HCT116 (cell line): ENCODE data around the gene RAP2B. TPM values are rescaled to one million over a fixed set of nuclear protein-coding genes. Genes with fewer than 3 reads are reported as not detected.

Experiments used
- ATAC-seq: fragments of 200-7000 bp; cut with Tn5 transposase; 2 replicates; pipeline ENCODE4 v1.9.1; 2020; ENCODE audit warnings: mild to moderate bottlenecking, moderate library complexity
- BruUV-seq: library from RNA; stranded (reverse); fragments of 400-500 nt; replicated peaks from 2 replicates; lab custom pipeline; 2021; lab: Mats Ljungman, UMichigan
- CTCF ChIA-PET: fragments of 300-600 bp; sonication (Branson Sonifier 250); formaldehyde crosslinking; loops from one replicate; lab custom pipeline; 2021; ENCODE audit warnings: antibody characterized with exemption; lab: Charles Lee
- POLR2A ChIA-PET: fragments of 300-600, 350-600 bp; sonication (Branson Sonifier 250); formaldehyde crosslinking; loops from one replicate; lab custom pipeline; 2021; ENCODE audit warnings: antibody characterized with exemption; lab: Charles Lee
- RAD21 ChIA-PET, 2 experiments: fragments of 300-600 bp; sonication (Branson Sonifier 250); formaldehyde crosslinking; loops; one replicate each; lab custom pipeline; 2023; ENCODE audit warnings: low total read pairs in 2 of 2; ENCODE audit not compliant: uncharacterized antibody in 2 of 2, unreplicated experiment in 2 of 2, low non-redundant PET in 1 of 2; lab: Charles Lee
- DNase-seq: peaks from one replicate; pipeline ENCODE4 v3.0.0-alpha.2; 2010; ENCODE audit warnings: low read depth, low spot score
- H2AFZ ChIP-seq: fragments of 200-600 bp; shearing (Covaris generic), sonication (generic); 2 replicates; pipeline ENCODE4 v1.6.1; 2017; ENCODE audit warnings: low read depth, mixed run types, mixed read lengths, antibody characterized with exemption, low read length; ENCODE audit not compliant: poor library complexity, severe bottlenecking
- H3K27ac ChIP-seq: 2 replicates; pipeline ENCODE4 v1.5.1; 2012; ENCODE audit warnings: low read depth, low read length
- H3K27me3 ChIP-seq: fragments of 200-600 bp; sonication (generic); 2 replicates; pipeline ENCODE4 v1.6.1; 2016; ENCODE audit warnings: mixed run types, low read length, mixed read lengths; ENCODE audit not compliant: insufficient read depth
- H3K36me3 ChIP-seq, 2 experiments: fragments of 200-500 bp in 1 of 2; fragments of 200-600 bp in 1 of 2; sonication (Bioruptor generic) in 1 of 2; sonication (generic) in 1 of 2; 2 replicates each; pipeline versions ENCODE4 v1.5.1 to v1.6.1; 2014 to 2016; ENCODE audit warnings: low read length in 2 of 2, inconsistent platforms in 1 of 2, mixed read lengths in 1 of 2, mixed run types in 1 of 2; ENCODE audit not compliant: insufficient read depth in 2 of 2, control insufficient read depth in 1 of 2
- H3K4me1 ChIP-seq, 2 experiments: fragments of 200-600 bp in 1 of 2; sonication (generic) in 1 of 2; 2 replicates each; pipeline versions ENCODE4 v1.5.1 to v1.6.1; 2012 to 2017; ENCODE audit warnings: low read length in 2 of 2, inconsistent platforms in 1 of 2, mild to moderate bottlenecking in 1 of 2, mixed read lengths in 1 of 2, mixed run types in 1 of 2, moderate library complexity in 1 of 2; ENCODE audit not compliant: insufficient read depth in 2 of 2, control insufficient read depth in 1 of 2
- H3K4me2 ChIP-seq: fragments of 200-600 bp; sonication (generic); 2 replicates; pipeline ENCODE4 v1.6.1; 2017; ENCODE audit warnings: mixed run types, low read length, mixed read lengths
- H3K4me3 ChIP-seq, 2 experiments: fragments of 200-600 bp in 1 of 2; sonication (generic) in 1 of 2; replicated peaks in 1 of 2; 2 replicates each; pipeline ENCODE4 v1.5.1; 2011 to 2016; ENCODE audit warnings: low read length in 2 of 2, control low read depth in 1 of 2, low read depth in 1 of 2, mild to moderate bottlenecking in 1 of 2, mixed read lengths in 1 of 2, mixed run types in 1 of 2
- H3K79me2 ChIP-seq: fragments of 200-600 bp; sonication (generic); 2 replicates; pipeline ENCODE4 v1.6.1; 2017; ENCODE audit warnings: mild to moderate bottlenecking, mixed run types, low read length, moderate library complexity, mixed read lengths; ENCODE audit not compliant: insufficient read depth
- H3K9ac ChIP-seq: fragments of 200-600 bp; sonication (generic); 2 replicates; pipeline ENCODE4 v1.6.1; 2016; ENCODE audit warnings: low read length, mixed read lengths
- H3K9me2 ChIP-seq: fragments of 200-600 bp; sonication (generic), shearing (Covaris generic); 2 replicates; pipeline ENCODE4 v1.6.1; 2017; ENCODE audit warnings: mixed run types, mild to moderate bottlenecking, moderate library complexity; ENCODE audit not compliant: insufficient read depth
- H3K9me3 ChIP-seq, 2 experiments: fragments of 200-500 bp in 1 of 2; fragments of 200-600 bp in 1 of 2; sonication (Bioruptor generic) in 1 of 2; sonication (generic) in 1 of 2; 2 replicates each; pipeline ENCODE4 v1.6.1; 2014 to 2017; ENCODE audit warnings: low read length in 2 of 2, mixed read lengths in 2 of 2, inconsistent platforms in 1 of 2, low read depth in 1 of 2, mild to moderate bottlenecking in 1 of 2, mixed run types in 1 of 2, moderate library complexity in 1 of 2; ENCODE audit not compliant: control insufficient read depth in 1 of 2, insufficient read depth in 1 of 2
- H4K20me1 ChIP-seq: fragments of 200-600 bp; sonication (generic), shearing (Covaris generic); 2 replicates; pipeline ENCODE4 v1.6.1; 2017; ENCODE audit warnings: mixed run types, mild to moderate bottlenecking, moderate library complexity; ENCODE audit not compliant: insufficient read depth
- ATF3 ChIP-seq: IDR thresholded peaks from 2 replicates; pipeline ENCODE4 v1.6.1; 2012
- CBX3 ChIP-seq: IDR thresholded peaks from 2 replicates; pipeline ENCODE4 v1.6.1; 2012; ENCODE audit warnings: low read depth
- CEBPB ChIP-seq: IDR thresholded peaks from 2 replicates; pipeline ENCODE4 v1.6.1; 2012; ENCODE audit warnings: low read depth
- CTCF ChIP-seq, 3 experiments: fragments of 200-600 bp in 1 of 3; sonication (generic) in 1 of 3; IDR thresholded peaks in 2 of 3; conservative IDR thresholded peaks in 1 of 3; 2 replicates each; pipeline ENCODE4 v1.5.1; 2012 to 2017; ENCODE audit warnings: low read depth in 2 of 3, low read length in 2 of 3, antibody characterized with exemption in 1 of 3, borderline replicate concordance in 1 of 3, control low read depth in 1 of 3, mild to moderate bottlenecking in 1 of 3, mixed read lengths in 1 of 3, mixed run types in 1 of 3, moderate library complexity in 1 of 3; ENCODE audit not compliant: insufficient read depth in 1 of 3
- EGR1 ChIP-seq: IDR thresholded peaks from 2 replicates; pipeline ENCODE4 v1.6.1; 2012; ENCODE audit warnings: low read depth
- ELF1 ChIP-seq: IDR thresholded peaks from 2 replicates; pipeline ENCODE4 v1.6.1; 2012; ENCODE audit warnings: low read depth, borderline replicate concordance
- EZH2 ChIP-seq: fragments of 200-600 bp; sonication (generic); IDR thresholded peaks from 2 replicates; pipeline ENCODE4 v1.6.1; 2017; ENCODE audit warnings: antibody characterized with exemption, mixed run types
- FOSL1 ChIP-seq: IDR thresholded peaks from 2 replicates; pipeline ENCODE4 v1.6.1; 2012; ENCODE audit warnings: low read depth
- JUND ChIP-seq: IDR thresholded peaks from 2 replicates; pipeline ENCODE4 v1.6.1; 2012
- POLR2A ChIP-seq: IDR thresholded peaks from 2 replicates; pipeline ENCODE4 v1.7.0; 2011; ENCODE audit warnings: borderline replicate concordance; ENCODE audit not compliant: insufficient read depth, insufficient read length; ENCODE audit errors: extremely low read depth
- POLR2AphosphoS5 ChIP-seq: IDR thresholded peaks from 2 replicates; pipeline ENCODE4 v1.6.1; 2011; ENCODE audit warnings: mild to moderate bottlenecking, low read depth, low read length, moderate library complexity
- RAD21 ChIP-seq: IDR thresholded peaks from 2 replicates; pipeline ENCODE4 v1.6.1; 2012; ENCODE audit warnings: low read depth, mild to moderate bottlenecking
- REST ChIP-seq: IDR thresholded peaks from 2 replicates; pipeline ENCODE4 v1.6.1; 2012; ENCODE audit warnings: low read depth
- SP1 ChIP-seq: IDR thresholded peaks from 2 replicates; pipeline ENCODE4 v1.6.1; 2012; ENCODE audit warnings: low read depth
- SRF ChIP-seq: IDR thresholded peaks from 2 replicates; pipeline ENCODE4 v1.6.1; 2012; ENCODE audit warnings: low read depth
- YY1 ChIP-seq: IDR thresholded peaks from 2 replicates; pipeline ENCODE4 v1.6.1; 2011; ENCODE audit warnings: low read length, low read depth, moderate library complexity, mild to moderate bottlenecking; ENCODE audit not compliant: insufficient replicate concordance; ENCODE audit errors: extremely low read depth
- ZBTB33 ChIP-seq: IDR thresholded peaks from 2 replicates; pipeline ENCODE4 v1.6.1; 2011; ENCODE audit warnings: mild to moderate bottlenecking, low read length, moderate library complexity; ENCODE audit not compliant: insufficient replicate concordance; ENCODE audit errors: extremely low read depth
- ZFX ChIP-seq: fragments of 450-650 bp; IDR thresholded peaks from 2 replicates; pipeline ENCODE4 v1.6.1; 2017
- ZNF274 ChIP-seq: fragments of 200-500 bp; sonication (Bioruptor generic); IDR thresholded peaks from 2 replicates; pipeline ENCODE4 v1.6.1; 2014; ENCODE audit warnings: mild to moderate bottlenecking, low read depth, low read length, inconsistent platforms
- intact Hi-C: fragments of 100-400 bp; cut with micrococcal nuclease; formaldehyde crosslinking; loops from 2 replicates; pipeline ENCODE4 v1.10.0; 2022
- total RNA-seq: library from RNA; stranded (reverse); gene quantifications from one replicate; pipeline ENCODE4 v1.2.1, GENCODE V29; 2021; ENCODE audit not compliant: unreplicated experiment

Gene RAP2B
- total RNA-seq, 1 experiment from 2014 or later, result 24.2 TPM

- Histone ChIP-seq H3K4me2 (no peak overlapping the region), H4K20me1 (no peaks in the 10 kb centered on the region), H2AFZ (peak overlapping the region; percentile 68), H3K27me3 (no peaks in the 10 kb centered on the region), H3K4me3 (no peak overlapping the region), H3K4me1 (peaks cover 2 to 23% of the 10 kb centered on the region in 2 experiments), H3K9me3 (no peaks in the 10 kb centered on the region), H3K27ac (no peak overlapping the region), H3K36me3 (no peaks in the 10 kb centered on the region), H3K9ac (no peak overlapping the region), H3K9me2 (no peaks in the 10 kb centered on the region), H3K79me2 (no peaks in the 10 kb centered on the region)
- no TSS peak for BruUV-seq
- ChIA-PET RAD21 (no interaction called here), CTCF (no interaction called here), POLR2A (interaction anchor here (2.0 kb wide), 1 partner anchor 15 kb away, joined by 8 read pairs; the partner anchor contains the start of gene RAP2B)
- ATAC-seq, result peak; percentile 49; the same call in 1 of the 2 replicates
- intact Hi-C loops, result no loop called here
- DNase-seq, result no peak
- no peak for TF ChIP-seq ELF1
- TF ChIP-seq FOSL1, result no peak
- TF ChIP-seq RAD21, result 0 out of 2 replicates have a peak, but pooled peaks have one; percentile 12
- TF ChIP-seq POLR2AphosphoS5, result no peak
- TF ChIP-seq ZFX, result no peak
- TF ChIP-seq CEBPB, result no peak
- TF ChIP-seq YY1, result no peak
- no peak for TF ChIP-seq REST
- TF ChIP-seq SP1, result 0 out of 2 replicates have a peak, but pooled peaks have one; percentile 25
- no peak for TF ChIP-seq EGR1
- TF ChIP-seq JUND, result no peak
- no peak for TF ChIP-seq POLR2A
- no peak for TF ChIP-seq ATF3
- no peak for TF ChIP-seq ZBTB33
- no peak for TF ChIP-seq ZNF274
- TF ChIP-seq CBX3, result no peak
- 0 out of 6 replicates have a peak, but pooled peaks of 1 of the 3 experiments have one; percentile 18 for TF ChIP-seq CTCF (IDR thresholded peaks at IDR 0.05 in 2 of 3, conservative IDR thresholded peaks at IDR 0.05 in 1 of 3; ENCODE audit: borderline replicate concordance in 1 of 3, insufficient read depth in 1 of 3, low read depth in 2 of 3, low read length in 2 of 3)
- no peak for TF ChIP-seq EZH2
- no peak for TF ChIP-seq SRF
These were observed 15.6 kb upstream of the RAP2B start for GRCh38 chr3:153146191-153147053.
